GM19238 (cell line): ENCODE measurements around the gene UBASH3A.

ENCODE experiments used
- DNase-seq: peaks from one replicate; pipeline ENCODE4 v3.0.0; 2011; ENCODE audit warnings: low spot score; ENCODE audit not compliant: insufficient read length

Gene UBASH3A

DNA sequence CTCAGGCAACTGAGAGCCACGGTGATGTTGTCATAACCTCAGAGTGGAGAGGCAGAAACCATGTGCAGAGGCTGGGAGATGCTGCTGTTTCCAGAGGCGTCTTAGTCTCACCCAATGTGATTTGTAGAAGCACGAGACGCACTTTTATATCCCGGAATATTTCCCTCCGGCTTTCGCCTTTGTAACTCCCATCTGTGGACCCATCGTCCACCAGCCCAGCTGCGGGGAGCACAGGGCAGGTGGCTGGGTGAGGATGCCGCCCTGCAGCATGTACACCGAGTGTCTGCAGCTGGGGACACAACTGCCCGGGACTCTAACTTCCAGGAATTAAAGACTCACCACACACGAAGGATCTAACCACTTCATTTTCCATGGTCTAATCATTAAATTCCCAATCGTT lies 43.5 kb downstream of the UBASH3A start:
- no peak for DNase-seq

DNA sequence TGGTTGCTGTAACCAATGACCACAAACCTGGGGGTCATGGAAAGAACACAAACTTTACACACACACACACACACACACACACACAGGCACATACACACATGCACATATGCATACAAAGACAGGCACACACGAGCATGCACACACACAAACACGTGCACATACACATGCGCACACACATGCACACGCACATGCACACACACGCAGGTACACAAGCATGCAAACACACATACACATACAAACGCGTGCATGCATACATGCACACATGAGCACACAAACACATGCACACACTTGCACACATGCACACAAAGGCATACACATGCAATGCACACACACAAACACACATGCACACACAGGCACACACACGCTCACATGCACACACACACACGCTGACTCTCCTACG lies 44.0 kb downstream of the UBASH3A start:
- no peak for DNase-seq

DNA sequence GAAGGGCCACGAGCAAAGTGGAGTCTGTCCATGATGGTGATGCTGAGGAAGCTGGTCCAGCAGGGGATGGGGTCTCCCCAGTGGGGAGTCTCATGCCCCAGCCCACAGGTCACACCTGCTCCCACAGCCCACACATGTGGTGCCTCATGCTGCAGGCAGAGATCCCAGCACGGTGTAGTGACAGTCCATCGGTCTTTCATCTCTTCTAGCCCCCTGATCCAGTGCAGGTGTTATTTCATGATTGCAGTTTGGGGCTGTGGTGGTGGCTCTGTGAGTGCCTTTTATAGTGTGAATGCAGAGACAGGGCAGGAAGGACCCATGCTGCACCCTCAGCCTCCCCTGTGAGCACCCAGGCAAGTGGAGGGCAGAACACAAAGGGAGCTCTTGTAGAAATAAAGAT lies 45.0 kb downstream of the UBASH3A start:
- DNase-seq, result no peak

DNA sequence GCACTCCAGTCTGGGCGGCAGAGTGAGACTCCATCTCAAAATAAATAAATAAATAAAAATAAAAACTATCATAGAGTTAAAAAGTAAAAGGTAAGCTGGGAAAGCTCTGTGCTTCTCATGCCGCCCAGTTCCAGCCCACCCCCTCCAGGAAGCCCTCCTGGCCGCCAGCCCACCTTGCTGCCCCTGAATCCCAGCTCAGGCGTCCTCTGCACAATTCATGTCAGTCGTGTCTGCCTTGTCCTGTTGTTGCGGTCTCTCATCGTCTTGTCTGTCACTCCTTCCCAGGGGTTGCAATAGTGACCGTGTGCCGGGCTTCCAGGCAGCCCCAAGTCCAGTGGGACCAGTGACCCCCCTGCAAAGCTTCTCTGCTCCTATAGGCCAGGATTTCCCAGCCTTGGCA lies 48.2 kb downstream of the UBASH3A start:
- no peak for DNase-seq

DNA sequence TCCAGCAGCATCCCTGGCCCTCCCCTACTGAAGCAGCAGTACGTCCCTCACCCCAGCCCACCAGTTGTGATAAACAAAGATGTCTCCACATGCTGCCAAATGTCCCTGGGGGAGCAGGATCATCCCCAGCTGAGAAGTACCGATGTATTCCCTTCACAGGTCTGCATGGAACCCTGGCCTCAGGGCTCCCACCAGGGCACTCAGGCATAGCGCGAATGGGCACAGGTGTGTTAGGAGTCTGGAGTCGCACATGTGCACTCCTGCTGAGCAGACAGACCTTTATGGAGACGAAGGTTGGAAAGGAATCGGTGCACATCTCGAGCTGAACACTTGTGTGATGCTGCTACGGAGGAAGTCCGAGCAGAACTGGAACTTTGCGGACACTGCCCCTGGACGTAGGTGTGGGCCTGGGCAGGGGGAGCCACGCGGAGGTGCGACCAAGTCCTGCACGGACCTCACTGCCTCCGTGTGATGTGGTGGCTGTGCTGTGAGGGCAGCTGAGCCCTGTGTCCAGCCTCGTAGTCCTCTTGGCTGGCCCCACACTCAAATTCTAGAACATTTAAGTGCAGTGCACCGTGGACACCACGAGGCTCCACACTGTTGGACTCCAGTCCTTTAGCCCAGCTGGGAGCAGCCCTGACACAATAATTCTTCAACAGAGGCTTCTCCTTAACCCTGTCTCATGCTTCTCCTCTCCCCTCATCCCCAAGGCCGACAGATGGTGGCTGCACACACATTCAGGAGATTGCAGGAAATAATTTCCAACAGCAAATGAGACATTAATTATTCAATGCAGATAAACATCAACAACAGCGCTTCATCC lies 48.9 kb downstream of the UBASH3A start:
- no peak for DNase-seq

DNA sequence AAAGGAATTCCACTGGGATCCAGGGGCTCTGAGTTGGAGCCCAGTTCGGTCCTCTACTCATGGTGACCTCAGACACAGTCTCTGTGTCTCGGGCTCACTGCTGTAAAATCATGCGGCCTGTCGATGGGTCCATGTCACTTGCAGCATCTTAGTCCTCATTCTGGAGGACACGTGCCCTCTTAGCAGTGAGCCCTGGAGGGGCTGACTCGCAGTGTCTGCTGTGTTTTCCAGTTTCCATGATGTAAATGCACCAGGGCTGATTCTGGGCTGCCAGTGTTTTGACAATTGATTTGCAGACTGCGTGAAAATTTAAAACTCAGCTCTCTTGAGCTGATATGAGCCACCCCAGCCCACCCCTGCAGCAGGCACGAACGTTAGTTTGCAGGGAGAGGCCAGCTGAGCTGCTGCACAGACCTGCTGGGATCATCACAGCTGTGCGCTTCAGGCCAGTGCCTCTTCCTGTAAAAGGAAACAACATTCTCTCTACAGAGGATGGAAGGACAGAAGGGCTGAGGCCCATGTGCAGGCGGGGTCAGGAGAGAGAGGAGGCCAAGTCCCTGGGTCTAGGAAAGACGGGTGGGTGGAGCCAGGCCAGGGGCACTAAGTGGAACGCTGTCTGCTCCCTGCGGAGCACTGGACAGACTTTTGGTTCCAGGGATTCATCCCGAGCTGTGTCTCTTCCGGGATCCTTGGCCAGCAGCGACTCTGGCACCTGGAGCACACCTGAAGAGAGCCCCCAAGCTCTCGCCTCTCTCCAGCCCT lies 49.7 kb downstream of the UBASH3A start:
- no peak for DNase-seq

DNA sequence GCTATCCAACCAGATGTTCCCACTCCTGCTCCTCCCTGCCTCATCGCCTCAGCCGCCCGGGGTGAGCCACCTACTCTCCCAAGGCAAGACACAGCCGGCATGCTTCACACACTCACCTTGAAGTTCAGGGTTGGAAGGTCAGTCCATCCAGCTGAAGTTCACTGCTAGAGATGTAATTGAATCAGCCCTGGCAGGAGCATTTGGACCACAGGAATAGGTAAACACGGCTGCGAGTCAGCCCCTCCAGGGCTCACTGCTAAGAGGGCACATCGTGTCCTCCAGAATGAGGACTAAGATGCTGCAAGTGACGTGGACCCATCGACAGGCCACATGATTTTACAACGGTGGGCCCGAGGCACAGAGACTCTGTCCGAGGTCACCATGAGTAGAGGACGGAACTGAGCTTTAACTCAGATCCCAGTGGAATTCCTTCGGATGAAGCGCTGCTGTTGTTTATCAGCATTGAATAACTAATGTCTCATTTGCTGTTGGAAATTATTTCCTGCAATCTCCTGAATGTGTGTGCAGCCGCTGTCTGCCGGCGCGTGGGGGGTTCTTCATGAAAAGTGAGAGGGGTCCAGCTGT lies 50.4 kb downstream of the UBASH3A start:
- DNase-seq, result no peak

DNA sequence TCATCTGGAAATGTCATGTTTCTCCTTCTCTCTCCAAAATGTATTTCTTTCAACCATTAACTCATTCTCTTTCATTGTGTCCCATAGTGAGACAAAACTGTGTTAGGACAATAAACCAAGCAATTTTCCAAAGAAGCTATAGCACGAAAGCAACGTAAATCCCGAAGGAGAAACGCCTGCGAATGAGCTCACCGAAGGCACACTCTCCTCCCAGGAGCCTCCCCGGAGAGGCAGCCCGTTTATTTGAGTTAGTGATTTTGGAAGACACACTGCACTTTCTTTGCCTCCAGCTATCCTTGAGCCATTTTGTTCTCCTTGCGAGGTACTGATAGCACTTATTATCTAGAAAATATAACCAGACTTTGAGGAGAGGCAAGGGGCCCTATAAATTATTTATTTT lies 51.1 kb downstream of the UBASH3A start:
- no peak for DNase-seq

DNA sequence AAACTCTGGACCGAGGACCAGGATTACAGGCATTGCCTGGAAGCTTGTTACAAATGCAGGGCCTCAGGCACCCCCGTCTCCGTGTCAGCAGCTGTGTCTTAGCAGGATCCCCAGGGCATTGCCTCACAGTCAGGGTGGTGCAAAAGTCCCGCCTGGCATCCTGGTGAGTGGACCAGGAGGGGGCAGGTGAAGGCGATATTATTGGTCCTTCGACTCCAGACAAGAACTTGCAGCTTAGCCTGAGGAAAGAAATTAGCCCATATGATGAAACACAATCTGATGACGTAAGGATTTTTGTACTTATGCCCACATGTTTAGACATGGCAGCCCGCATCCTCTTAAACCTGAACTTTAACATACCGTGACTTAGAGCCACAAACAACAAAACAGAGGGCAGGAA lies 51.5 kb downstream of the UBASH3A start:
- no peak for DNase-seq

DNA sequence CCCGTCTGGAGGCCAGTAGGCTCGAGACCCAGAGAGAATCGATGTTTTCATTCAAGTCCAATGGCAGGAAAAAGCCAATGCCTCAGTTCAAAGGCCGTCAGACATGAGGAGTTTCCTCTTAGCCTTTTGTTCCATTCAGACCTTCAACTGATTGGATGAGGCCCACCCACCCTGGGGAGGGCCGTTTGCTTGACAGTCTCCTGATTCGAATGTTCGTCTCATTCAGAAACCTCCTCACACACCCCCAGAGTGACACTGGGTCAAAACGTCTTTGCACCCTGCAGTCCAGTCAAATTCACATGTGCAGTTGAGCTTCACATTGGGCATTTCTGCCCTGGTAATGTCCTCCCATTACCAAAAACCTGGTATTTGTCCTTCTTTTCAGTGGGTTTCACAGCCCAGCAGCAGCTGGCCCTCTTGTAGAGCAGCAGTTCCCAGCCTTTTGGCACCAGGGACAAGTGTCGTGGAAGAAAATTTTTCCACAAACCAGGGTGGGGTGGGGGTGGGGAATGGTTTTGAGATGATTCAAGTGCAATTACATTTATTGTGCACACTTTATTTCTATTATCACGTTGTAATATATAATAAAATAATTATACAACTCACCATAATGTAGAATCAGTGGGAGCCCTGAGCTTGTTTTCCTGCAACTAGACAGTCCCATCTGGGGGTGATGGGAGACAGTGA lies 52.2 kb downstream of the UBASH3A start:
- DNase-seq, result no peak

DNA sequence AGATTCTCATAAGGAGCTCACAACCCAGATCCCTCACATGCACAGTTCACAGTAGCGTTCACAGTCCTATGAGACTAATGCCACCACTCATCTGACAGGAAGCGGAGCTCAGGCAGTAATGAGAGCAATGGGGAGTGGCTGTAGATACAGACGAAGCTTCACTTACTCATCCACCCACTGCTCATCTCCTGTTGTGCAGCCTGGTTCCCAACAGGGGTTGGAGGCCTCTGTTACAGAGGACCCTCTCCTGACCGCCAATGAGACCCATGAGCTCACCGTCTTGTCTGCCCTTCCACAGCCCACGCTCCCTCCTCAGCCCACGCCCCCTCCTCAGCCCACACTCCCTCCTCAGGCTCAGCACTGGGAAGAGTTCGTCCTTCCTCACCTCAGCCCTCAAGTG lies 52.8 kb downstream of the UBASH3A start:
- no peak for DNase-seq

DNA sequence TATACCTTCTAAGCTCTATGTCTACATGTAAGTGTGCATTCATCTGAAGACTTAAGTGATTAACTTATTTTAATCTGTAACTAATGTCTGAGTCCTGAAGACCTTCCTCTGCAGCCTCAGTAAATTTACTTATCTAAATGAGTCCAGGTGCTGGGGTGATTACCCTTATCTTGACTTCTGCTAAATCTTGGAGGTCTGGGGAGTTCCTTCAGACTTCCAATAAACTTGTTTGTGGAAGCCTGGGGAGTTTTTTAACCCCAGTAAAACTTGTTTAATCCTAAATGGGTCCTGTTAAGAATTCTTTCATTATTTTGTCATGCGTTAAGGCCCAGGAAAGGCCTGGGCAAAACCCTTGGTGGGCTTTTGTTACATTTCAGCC lies 55.4 kb downstream of the UBASH3A start:
- no peak for DNase-seq

DNA sequence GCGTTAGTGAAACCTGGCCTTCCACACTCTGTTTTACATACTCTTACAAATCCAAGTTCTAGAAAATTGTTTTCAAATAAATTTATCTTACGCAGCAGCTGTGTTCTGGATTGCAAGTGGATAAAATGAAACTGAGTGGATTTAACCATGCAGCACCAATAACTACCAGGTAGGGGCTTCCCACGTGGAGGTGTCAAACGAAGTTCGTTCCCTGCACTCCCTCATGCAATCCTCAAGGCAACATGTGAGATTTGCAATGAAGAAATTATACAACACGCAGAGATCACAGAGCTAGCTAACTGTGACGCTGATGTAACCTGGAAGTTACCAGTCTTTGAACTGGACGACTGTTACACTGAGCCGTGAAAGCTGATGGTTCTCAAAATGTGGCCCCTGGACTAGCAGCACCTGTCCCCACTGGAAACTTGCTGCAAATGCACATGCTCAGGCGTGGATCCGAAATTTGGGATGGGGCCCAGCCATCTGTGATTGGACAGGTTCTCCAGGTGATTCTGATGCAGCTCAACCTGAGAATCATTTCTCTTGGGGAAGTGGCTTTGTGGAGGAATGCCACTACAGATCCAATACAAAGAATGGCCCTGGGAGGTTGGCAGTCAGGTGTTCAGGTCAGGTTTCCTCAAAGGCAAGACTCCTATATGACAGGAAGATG lies 56.0 kb downstream of the UBASH3A start:
- no peak for DNase-seq

DNA sequence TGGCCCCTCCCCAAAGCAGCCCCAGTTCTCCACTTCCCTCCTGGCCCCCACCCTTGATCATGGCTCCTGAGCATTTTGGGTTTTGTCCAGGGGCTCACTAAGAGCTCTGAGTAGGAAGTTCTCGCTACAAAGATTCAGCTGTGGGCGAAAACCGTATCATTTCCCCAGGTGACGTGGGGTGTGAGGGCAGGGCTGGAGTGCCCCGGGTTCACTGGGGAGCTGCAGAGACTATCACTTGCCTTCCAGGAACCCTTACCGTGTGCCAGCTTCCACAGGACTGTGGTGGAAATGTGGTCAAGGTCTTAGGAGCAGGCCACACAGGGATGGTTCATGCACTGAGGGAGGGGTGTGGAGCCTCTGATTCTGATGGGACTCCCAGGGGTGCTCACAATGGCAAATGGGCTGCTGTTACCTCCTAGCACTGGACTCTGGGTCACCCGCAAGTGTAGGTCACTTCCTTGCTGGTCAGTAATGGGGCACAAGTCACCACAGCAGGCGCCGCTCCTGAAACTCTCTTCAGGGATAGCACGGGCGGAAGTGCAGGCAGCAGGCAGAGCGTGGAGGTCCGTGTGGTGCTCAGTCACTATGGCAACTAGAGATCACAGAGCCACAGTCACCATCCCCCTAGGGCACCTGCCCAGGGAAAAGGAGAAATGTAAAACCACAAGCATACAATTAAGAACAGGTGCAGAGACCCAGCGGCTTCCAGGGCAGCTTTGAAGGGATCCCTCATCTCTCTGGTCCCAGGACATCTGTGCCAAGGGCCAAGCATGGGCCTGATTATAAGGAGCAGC lies 56.9 kb downstream of the UBASH3A start:
- DNase-seq, result peak; percentile 50

DNA sequence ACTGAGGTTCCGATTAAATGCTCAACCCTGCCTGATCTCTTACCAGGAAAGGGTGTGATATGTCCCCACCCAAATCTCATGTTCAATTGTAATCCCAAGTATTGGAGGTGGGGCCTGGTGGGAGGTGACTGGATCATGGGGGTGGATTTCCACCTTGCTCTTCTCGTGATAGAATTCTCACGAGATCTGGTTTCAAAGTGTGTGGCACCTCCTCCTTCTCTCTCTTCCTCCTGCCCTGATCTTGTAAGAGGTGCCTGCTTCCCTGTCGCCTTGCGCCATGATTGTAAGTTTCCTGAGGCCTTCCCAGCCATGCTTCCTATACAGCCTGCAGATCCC lies 57.5 kb downstream of the UBASH3A start:
- DNase-seq, result no peak

DNA sequence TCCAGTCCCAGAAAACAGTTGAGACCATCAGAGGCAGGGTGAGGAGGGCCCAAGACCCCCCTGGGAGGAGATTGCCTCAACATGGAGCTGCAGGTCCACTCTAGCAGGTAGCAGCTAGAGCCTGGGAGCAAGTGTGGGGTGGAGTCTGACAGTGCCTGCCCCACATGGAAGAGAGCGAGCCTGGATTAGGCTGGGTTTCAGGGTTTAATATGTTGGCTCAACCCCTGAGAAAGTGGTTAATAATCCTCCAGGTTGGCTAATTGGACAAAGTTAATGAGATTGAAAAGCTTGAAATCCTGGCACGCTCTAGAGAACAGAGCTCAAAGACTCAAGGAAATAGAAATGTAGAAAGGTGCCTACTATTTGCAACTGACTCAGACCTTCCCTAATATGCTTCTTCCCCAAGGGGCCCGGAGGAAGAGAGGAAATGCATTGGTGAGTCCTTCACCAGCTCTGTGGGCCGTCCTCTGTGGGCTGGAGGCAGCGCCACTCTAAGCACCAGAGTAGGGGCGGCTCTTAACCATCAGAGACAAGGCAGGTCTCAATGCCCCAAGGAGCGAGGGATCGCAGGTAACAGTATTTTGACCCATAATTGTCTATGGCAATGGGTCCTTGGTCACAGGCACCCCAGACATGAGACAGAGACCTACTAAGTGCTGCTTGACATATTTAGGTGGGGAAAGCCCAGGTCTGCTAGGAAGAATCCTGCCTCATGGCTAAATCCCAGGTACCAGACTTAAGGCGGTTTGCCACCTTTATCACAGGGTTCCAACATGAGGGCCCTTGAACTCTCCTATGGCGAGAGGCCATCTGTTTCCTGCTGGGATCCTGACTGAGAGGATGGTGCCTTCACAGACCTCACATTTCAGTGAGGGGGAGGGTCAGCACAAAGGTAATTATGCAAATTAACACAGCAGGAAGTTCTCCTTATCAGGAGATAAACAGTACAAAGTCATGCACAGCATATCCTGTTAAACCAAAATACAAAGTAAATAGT lies 58.5 kb downstream of the UBASH3A start:
- DNase-seq, result no peak

DNA sequence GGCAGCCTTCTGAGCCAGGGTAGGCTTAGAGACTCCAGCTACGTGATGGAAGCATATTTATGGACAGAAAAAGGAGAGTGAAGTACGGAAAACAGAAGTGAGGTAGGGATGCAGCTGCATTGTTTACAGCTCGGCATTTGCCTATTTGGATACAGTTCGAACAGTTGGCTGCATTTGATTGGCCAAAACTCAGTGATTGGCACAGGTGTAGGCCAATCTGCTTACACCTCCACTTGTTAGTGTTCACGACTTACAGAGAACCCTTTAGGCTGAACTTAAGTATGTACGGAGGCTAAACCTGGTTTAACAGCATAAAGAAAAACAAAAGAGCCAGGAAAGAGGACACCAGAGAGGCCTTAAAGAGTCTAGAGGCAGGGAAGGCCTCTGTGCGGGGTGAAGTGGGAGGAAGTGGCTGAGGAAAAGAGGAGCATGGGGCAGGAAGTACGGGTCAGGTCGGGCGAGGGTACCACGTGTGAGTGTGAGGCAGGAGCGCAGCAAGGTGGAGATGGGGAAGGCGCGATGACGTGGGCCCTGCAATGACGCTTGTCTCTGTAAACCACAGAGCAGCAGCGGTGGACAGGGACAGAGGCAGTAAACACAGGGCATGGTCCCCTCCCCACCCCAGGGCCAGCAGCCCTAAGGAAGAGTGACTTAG lies 60.3 kb downstream of the UBASH3A start:
- DNase-seq, result no peak

DNA sequence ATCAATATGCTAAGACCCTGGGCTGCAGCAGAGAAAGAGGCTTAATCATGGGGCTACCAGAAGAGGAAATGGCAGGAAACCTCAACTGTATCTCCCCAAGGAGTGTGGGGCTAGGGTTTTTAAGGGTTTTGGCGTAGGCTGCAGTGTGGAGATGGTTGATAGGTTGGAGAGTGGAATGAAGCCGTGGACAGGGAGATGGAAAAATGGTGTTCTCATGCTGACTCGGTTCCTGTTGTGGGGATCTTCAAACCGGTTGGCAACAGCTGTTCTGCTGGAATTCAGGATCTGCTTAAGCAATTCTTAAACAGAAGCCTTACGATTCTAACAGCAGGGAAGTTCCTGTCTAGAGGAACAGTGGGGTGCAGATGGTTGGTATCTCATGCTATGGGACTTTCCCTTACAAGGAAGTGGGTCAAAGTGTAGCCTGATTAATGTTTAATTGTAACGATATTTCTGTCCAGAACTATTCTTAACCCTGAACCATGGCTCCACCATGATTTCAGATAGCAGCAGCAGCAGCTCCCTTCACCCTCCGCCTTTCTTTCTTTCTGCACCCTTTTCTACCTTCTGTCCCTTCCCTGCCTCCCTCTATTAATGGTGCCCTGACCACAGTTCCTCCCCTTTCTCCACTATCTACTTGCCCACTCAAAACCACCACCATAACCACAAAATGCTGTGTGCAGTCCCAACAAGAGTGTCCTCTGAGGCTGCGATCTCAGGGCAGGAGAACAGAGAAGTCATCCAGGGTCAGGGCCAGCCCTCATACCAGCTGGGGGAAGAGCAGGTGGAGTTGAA lies 61.5 kb downstream of the UBASH3A start:
- no peak for DNase-seq
